Neural cell (in vitro differentiated cells): ENCODE data around the gene TFR2. TPM values are rescaled to one million over a fixed set of nuclear protein-coding genes. Genes with fewer than 3 reads are reported as not detected.

Experiments
- H2AFZ ChIP-seq: fragments of 200-600, 300-800 bp; sonication (generic), shearing (Covaris generic); 2 replicates; pipeline ENCODE4 v1.6.0; 2014; ENCODE audit warnings: low read depth, mild to moderate bottlenecking, antibody characterized with exemption, low read length, moderate library complexity
- H3F3A ChIP-seq: fragments of 200-600 bp; shearing (Covaris generic); 2 replicates; pipeline ENCODE4 v1.6.1; 2016; ENCODE audit warnings: mild to moderate bottlenecking, moderate library complexity, mixed read lengths, antibody characterized with exemption, low read length; ENCODE audit not compliant: insufficient read depth, poor library complexity, severe bottlenecking
- H3K27ac ChIP-seq: fragments of 200-600, 300-800 bp; sonication (generic), shearing (Covaris generic); 2 replicates; pipeline ENCODE4 v1.5.1; 2014; ENCODE audit warnings: mild to moderate bottlenecking, low read length, moderate library complexity
- H3K27me3 ChIP-seq: fragments of 300-800, 200-600 bp; sonication (generic), shearing (Covaris generic); 2 replicates; pipeline ENCODE4 v1.6.0; 2014; ENCODE audit warnings: mild to moderate bottlenecking, low read depth, low read length, moderate library complexity; ENCODE audit not compliant: insufficient read depth
- H3K36me3 ChIP-seq: fragments of 300-800, 200-600 bp; sonication (generic), shearing (Covaris generic); 2 replicates; pipeline ENCODE4 v1.5.1; 2014; ENCODE audit warnings: mild to moderate bottlenecking, antibody characterized with exemption, low read length, moderate library complexity; ENCODE audit not compliant: insufficient read depth
- H3K4me2 ChIP-seq: fragments of 300-800, 200-600 bp; sonication (generic), shearing (Covaris generic); 2 replicates; pipeline ENCODE4 v1.6.0; 2014; ENCODE audit warnings: mild to moderate bottlenecking, low read length
- H3K4me3 ChIP-seq: fragments of 300-800, 200-600 bp; sonication (generic), shearing (Covaris generic); 2 replicates; pipeline ENCODE4 v1.5.1; 2014; ENCODE audit warnings: mild to moderate bottlenecking, low read length, moderate library complexity
- H3K79me2 ChIP-seq: fragments of 200-600 bp; shearing (Covaris generic); replicated peaks from 2 replicates; pipeline ENCODE4 v1.6.0; 2014; ENCODE audit warnings: mild to moderate bottlenecking, low read length, moderate library complexity; ENCODE audit not compliant: insufficient read depth
- H3K9ac ChIP-seq: fragments of 300-800, 200-600 bp; sonication (generic), shearing (Covaris generic); 2 replicates; pipeline ENCODE4 v1.6.1; 2016; ENCODE audit warnings: mild to moderate bottlenecking, low read length, mixed read lengths
- H3K9me2 ChIP-seq: fragments of 200-600 bp; shearing (Covaris generic); 2 replicates; pipeline ENCODE4 v1.6.1; 2016; ENCODE audit warnings: mild to moderate bottlenecking, low read length, mixed read lengths; ENCODE audit not compliant: insufficient read depth
- H3K9me3 ChIP-seq: fragments of 200-600, 300-800 bp; sonication (generic), shearing (Covaris generic); 2 replicates; pipeline ENCODE4 v1.6.1; 2016; ENCODE audit warnings: mild to moderate bottlenecking, mixed run types, low read length, moderate library complexity, mixed read lengths
- H4K20me1 ChIP-seq: fragments of 200-600 bp; shearing (Covaris generic); 2 replicates; pipeline ENCODE4 v1.6.1; 2016; ENCODE audit warnings: mild to moderate bottlenecking, mixed run types; ENCODE audit not compliant: insufficient read depth
- EP300 ChIP-seq: fragments of 450-650 bp; conservative IDR thresholded peaks from 2 replicates; pipeline ENCODE4 v1.6.1; 2014; ENCODE audit warnings: antibody characterized with exemption, mild to moderate bottlenecking, moderate library complexity; ENCODE audit not compliant: poor library complexity, severe bottlenecking
- EZH2 ChIP-seq: fragments of 200-600, 300-800 bp; shearing (Covaris generic), sonication (generic); IDR thresholded peaks from 2 replicates; pipeline ENCODE4 v1.6.1; 2014; ENCODE audit warnings: antibody characterized with exemption, low read length, borderline replicate concordance, mild to moderate bottlenecking; ENCODE audit not compliant: insufficient read depth, poor library complexity, severe bottlenecking
- MXI1 ChIP-seq: fragments of 450-650 bp; conservative IDR thresholded peaks from 2 replicates; pipeline ENCODE4 v1.6.1; 2014; ENCODE audit warnings: antibody characterized with exemption, mild to moderate bottlenecking; ENCODE audit not compliant: poor library complexity, severe bottlenecking
- POLR2AphosphoS5 ChIP-seq: IDR thresholded peaks from 2 replicates; pipeline ENCODE4 v1.6.1; 2012
- RAD21 ChIP-seq: fragments of 450-650 bp; conservative IDR thresholded peaks from 2 replicates; pipeline ENCODE4 v1.6.1; 2014; ENCODE audit warnings: antibody characterized with exemption, mild to moderate bottlenecking, moderate library complexity
- SMC3 ChIP-seq: fragments of 450-650 bp; conservative IDR thresholded peaks from 2 replicates; pipeline ENCODE4 v1.6.1; 2014; ENCODE audit warnings: antibody characterized with exemption, mild to moderate bottlenecking, moderate library complexity; ENCODE audit not compliant: poor library complexity
- TAF1 ChIP-seq: IDR thresholded peaks from 2 replicates; pipeline ENCODE4 v1.6.1; 2012; ENCODE audit warnings: low read depth
- polyA plus RNA-seq: library from polyadenylated mRNA; depleted of rRNA; stranded (reverse); fragments of >200 nt; gene quantifications from 2 replicates; pipeline ENCODE4 v1.2.3, GENCODE V29; 2014
- TF ChIP-seq, protein P1 (sequence below): IDR thresholded peaks from 2 replicates; pipeline ENCODE4 v1.6.1; 2012; ENCODE audit warnings: borderline replicate concordance
- TF ChIP-seq, protein P2 (sequence below): fragments of 450-650 bp; IDR thresholded peaks from 2 replicates; pipeline ENCODE4 v1.5.1; 2014; ENCODE audit warnings: antibody characterized with exemption, mild to moderate bottlenecking, moderate library complexity; ENCODE audit not compliant: poor library complexity, severe bottlenecking

Gene TFR2
- polyA plus RNA-seq, 1 donor from 2014 or later = 21.0 TPM

DNA sequence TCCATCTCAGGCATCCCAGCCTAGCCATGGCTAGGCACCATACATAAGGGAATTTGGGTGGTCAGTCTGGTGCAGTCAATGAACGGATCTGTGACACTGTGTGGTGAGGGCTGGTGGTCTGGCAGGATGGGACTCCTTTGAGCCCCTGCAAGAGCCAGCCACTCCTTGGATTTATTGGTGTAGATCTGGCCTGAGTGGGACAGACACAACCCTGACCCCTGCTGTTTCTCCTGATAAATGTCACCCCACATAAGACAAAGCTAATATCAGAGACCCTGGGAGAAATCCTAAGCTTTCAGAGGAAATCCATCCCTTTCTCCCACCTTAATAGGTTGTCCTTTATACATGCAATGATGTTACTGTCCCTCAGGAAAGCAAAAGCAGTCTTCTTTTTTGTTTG lies 52.9 kb downstream of the TFR2 start:
- Histone ChIP-seq H3K9me3 (no peaks in the 10 kb centered on the region), H2AFZ (no peak overlapping the region), H3F3A (no peaks in the 10 kb centered on the region), H3K27ac (no peak overlapping the region), H3K4me3 (no peak overlapping the region), H3K4me2 (no peak overlapping the region), H3K9me2 (no peaks in the 10 kb centered on the region), H3K79me2 (peaks cover 17% of the 10 kb centered on the region), H3K9ac (no peak overlapping the region), H3K36me3 (no peaks in the 10 kb centered on the region), H3K27me3 (no peaks in the 10 kb centered on the region), H4K20me1 (no peaks in the 10 kb centered on the region)
- TF ChIP-seq TAF1 (no peak), POLR2AphosphoS5 (no peak)
- TF ChIP-seq, protein P1, sequence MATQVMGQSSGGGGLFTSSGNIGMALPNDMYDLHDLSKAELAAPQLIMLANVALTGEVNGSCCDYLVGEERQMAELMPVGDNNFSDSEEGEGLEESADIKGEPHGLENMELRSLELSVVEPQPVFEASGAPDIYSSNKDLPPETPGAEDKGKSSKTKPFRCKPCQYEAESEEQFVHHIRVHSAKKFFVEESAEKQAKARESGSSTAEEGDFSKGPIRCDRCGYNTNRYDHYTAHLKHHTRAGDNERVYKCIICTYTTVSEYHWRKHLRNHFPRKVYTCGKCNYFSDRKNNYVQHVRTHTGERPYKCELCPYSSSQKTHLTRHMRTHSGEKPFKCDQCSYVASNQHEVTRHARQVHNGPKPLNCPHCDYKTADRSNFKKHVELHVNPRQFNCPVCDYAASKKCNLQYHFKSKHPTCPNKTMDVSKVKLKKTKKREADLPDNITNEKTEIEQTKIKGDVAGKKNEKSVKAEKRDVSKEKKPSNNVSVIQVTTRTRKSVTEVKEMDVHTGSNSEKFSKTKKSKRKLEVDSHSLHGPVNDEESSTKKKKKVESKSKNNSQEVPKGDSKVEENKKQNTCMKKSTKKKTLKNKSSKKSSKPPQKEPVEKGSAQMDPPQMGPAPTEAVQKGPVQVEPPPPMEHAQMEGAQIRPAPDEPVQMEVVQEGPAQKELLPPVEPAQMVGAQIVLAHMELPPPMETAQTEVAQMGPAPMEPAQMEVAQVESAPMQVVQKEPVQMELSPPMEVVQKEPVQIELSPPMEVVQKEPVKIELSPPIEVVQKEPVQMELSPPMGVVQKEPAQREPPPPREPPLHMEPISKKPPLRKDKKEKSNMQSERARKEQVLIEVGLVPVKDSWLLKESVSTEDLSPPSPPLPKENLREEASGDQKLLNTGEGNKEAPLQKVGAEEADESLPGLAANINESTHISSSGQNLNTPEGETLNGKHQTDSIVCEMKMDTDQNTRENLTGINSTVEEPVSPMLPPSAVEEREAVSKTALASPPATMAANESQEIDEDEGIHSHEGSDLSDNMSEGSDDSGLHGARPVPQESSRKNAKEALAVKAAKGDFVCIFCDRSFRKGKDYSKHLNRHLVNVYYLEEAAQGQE = no peak

DNA sequence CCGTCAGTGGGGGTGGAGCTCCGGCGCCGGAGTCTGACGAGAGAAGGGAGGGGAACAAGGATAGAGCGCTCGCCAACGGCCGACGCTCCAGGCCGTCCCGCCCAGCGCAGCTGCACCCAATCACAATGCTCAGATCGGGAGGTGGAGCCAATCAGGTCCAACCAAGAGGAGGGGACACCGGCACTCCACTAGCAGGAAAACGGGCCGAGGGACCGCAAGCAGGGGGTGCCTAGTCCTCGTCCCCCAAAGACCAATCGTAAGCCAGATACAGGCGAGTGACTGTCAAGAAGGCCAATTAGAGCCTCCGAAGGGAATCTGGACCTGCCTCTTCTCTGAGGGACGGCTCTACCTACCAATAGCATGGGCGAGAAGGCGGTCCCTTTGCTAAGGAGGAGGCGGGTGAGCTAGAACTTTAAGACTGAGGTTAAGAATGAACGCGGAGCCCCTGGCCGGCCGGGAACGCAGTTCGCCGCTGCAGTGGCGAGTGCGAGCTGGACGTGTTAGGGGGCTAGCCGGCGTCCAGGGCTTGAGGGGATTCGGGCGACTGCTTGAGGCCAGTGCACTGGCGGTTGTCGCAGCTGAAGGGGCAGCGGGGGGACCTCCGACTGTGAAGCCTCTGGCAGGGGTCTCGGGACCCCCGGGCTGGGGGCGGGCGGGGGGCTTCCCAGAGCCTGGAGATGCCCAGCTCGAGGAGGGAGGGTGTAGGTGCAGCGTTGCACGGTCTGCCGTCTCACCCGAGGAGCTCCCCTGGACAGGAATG lies 54.9 kb downstream of the TFR2 start, which contains the start of gene FBXO24:
Gene FBXO24 (plus strand): TSS at position 63 of the 760 bp plus-strand sequence. CDS start 298 bp downstream, at position 361.
- Histone ChIP-seq H3K27ac (peak within 1 kb of the TSS; percentile 85), H3K36me3 (no peaks in the 10 kb centered on the region), H4K20me1 (no peaks in the 10 kb centered on the region), H2AFZ (peak within 1 kb of the TSS; percentile 48), H3K9me2 (no peaks in the 10 kb centered on the region), H3K27me3 (no peaks in the 10 kb centered on the region), H3K9me3 (no peaks in the 10 kb centered on the region), H3F3A (no peaks in the 10 kb centered on the region), H3K4me3 (peak within 1 kb of the TSS; percentile 99), H3K79me2 (peaks cover 17% of the 10 kb centered on the region), H3K4me2 (peak within 1 kb of the TSS; percentile 94), H3K9ac (peak within 1 kb of the TSS; percentile 96)
- TF ChIP-seq, protein P2, sequence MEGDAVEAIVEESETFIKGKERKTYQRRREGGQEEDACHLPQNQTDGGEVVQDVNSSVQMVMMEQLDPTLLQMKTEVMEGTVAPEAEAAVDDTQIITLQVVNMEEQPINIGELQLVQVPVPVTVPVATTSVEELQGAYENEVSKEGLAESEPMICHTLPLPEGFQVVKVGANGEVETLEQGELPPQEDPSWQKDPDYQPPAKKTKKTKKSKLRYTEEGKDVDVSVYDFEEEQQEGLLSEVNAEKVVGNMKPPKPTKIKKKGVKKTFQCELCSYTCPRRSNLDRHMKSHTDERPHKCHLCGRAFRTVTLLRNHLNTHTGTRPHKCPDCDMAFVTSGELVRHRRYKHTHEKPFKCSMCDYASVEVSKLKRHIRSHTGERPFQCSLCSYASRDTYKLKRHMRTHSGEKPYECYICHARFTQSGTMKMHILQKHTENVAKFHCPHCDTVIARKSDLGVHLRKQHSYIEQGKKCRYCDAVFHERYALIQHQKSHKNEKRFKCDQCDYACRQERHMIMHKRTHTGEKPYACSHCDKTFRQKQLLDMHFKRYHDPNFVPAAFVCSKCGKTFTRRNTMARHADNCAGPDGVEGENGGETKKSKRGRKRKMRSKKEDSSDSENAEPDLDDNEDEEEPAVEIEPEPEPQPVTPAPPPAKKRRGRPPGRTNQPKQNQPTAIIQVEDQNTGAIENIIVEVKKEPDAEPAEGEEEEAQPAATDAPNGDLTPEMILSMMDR = peak; percentile 59
- TF ChIP-seq RAD21 (peak; percentile 31), MXI1 (peak; percentile 0), EZH2 (no peak), TAF1 (no peak), POLR2AphosphoS5 (peak; percentile 60), EP300 (no peak), SMC3 (no peak)
- TF ChIP-seq, protein P1 = peak; percentile 5
